Neuronal stem cell (in vitro differentiated cells): Measurements from ENCODE around the gene GASK1B.

Source experiments
- DNase-seq: peaks from one replicate; pipeline ENCODE4 v3.0.0-alpha.2; 2013; ENCODE audit warnings: low spot score
- H2AFZ ChIP-seq: one replicate; pipeline ENCODE4 v1.6.1; 2013; ENCODE audit warnings: mild to moderate bottlenecking, low read length, inconsistent platforms
- H2AK5ac ChIP-seq: 2 replicates; pipeline ENCODE4 v1.6.1; 2013; ENCODE audit warnings: low read depth, mild to moderate bottlenecking, inconsistent platforms, low read length, moderate library complexity, mixed read lengths
- H2BK120ac ChIP-seq: 2 replicates; pipeline ENCODE4 v1.6.1; 2013; ENCODE audit warnings: low read depth, mild to moderate bottlenecking, inconsistent platforms, low read length, moderate library complexity, mixed read lengths
- H2BK12ac ChIP-seq: one replicate; pipeline ENCODE4 v1.6.1; 2013; ENCODE audit warnings: low read length, inconsistent platforms
- H2BK15ac ChIP-seq: 2 replicates; pipeline ENCODE4 v1.6.1; 2013; ENCODE audit warnings: mild to moderate bottlenecking, low read length, inconsistent platforms, mixed read lengths
- H2BK5ac ChIP-seq: one replicate; pipeline ENCODE4 v1.6.1; 2013; ENCODE audit warnings: inconsistent platforms, mild to moderate bottlenecking, low read length, moderate library complexity
- H3K14ac ChIP-seq: one replicate; pipeline ENCODE4 v1.6.1; 2013; ENCODE audit warnings: low read length, inconsistent platforms
- H3K18ac ChIP-seq: 2 replicates; pipeline ENCODE4 v1.6.1; 2013; ENCODE audit warnings: low read length, inconsistent platforms
- H3K23ac ChIP-seq: 2 replicates; pipeline ENCODE4 v1.6.1; 2013; ENCODE audit warnings: low read depth, mild to moderate bottlenecking, mixed read lengths, low read length, inconsistent platforms; ENCODE audit not compliant: poor library complexity
- H3K27ac ChIP-seq: replicated peaks from 3 replicates; pipeline ENCODE4 v1.5.1; 2013; ENCODE audit warnings: low read length, inconsistent platforms
- H3K27me3 ChIP-seq, 3 experiments: 2 replicates each; pipeline ENCODE4 v1.6.1; 2013; ENCODE audit warnings: low read length in 3 of 3, mild to moderate bottlenecking in 2 of 3, inconsistent platforms in 1 of 3, low read depth in 1 of 3, mixed read lengths in 1 of 3, moderate library complexity in 1 of 3; ENCODE audit not compliant: control insufficient read depth in 3 of 3, insufficient read depth in 3 of 3
- H3K36me3 ChIP-seq, 2 donors: replicated peaks in 1 of 2; 2 replicates each; pipeline ENCODE4 v1.6.1; 2013; ENCODE audit warnings: low read length in 2 of 2; ENCODE audit not compliant: control insufficient read depth in 2 of 2, insufficient read depth in 2 of 2
- H3K4ac ChIP-seq: 2 replicates; pipeline ENCODE4 v1.6.1; 2013; ENCODE audit warnings: inconsistent platforms, mild to moderate bottlenecking, low read length, moderate library complexity
- H3K4me1 ChIP-seq, 2 donors: 1 replicate in 1 of 2; 2 replicates in 1 of 2; pipeline ENCODE4 v1.6.1; 2013; ENCODE audit warnings: low read length in 2 of 2, low read depth in 1 of 2; ENCODE audit not compliant: control insufficient read depth in 2 of 2, insufficient read depth in 1 of 2
- H3K4me2 ChIP-seq: one replicate; pipeline ENCODE4 v1.6.1; 2013; ENCODE audit warnings: mild to moderate bottlenecking, low read length, inconsistent platforms; ENCODE audit not compliant: insufficient read depth, poor library complexity, severe bottlenecking
- H3K4me3 ChIP-seq, 2 donors: 2 replicates each; pipeline ENCODE4 v1.5.1; 2013; ENCODE audit warnings: low read length in 2 of 2, mild to moderate bottlenecking in 2 of 2, inconsistent platforms in 1 of 2, moderate library complexity in 1 of 2
- H3K79me1 ChIP-seq: one replicate; pipeline ENCODE4 v1.6.1; 2013; ENCODE audit warnings: low read depth, mild to moderate bottlenecking, inconsistent platforms, low read length, moderate library complexity
- H3K9ac ChIP-seq: one replicate; pipeline ENCODE4 v1.6.1; 2013; ENCODE audit warnings: mild to moderate bottlenecking, low read depth, low read length, inconsistent platforms; ENCODE audit not compliant: poor library complexity
- H3K9me3 ChIP-seq, 2 donors: replicated peaks in 1 of 2; 2 replicates each; pipeline versions ENCODE3 to v1.6.1; 2013; ENCODE audit warnings: low read length in 2 of 2, mild to moderate bottlenecking in 2 of 2, inconsistent platforms in 1 of 2, low read depth in 1 of 2, mixed read lengths in 1 of 2, moderate library complexity in 1 of 2; ENCODE audit not compliant: control insufficient read depth in 2 of 2, insufficient read depth in 1 of 2
- H4K8ac ChIP-seq: one replicate; pipeline ENCODE4 v1.6.1; 2013; ENCODE audit warnings: low read depth, mild to moderate bottlenecking, inconsistent platforms, low read length, moderate library complexity
- H4K91ac ChIP-seq: one replicate; pipeline ENCODE4 v1.6.1; 2013; ENCODE audit warnings: low read length, low read depth, mild to moderate bottlenecking, inconsistent platforms; ENCODE audit not compliant: poor library complexity
- WGBS, 2 donors: extraction: QIAGEN DNeasy Blood & Tissue Kit; methylation state at CpG; one replicate each; pipeline ENCODE4 v1.1.7; 2013; ENCODE audit warnings: missing lambda C conversion rate in 2 of 2, mixed read lengths in 1 of 2; ENCODE audit not compliant: insufficient read length in 2 of 2, insufficient replicate concordance in 1 of 2; ENCODE audit errors: extremely low coverage in 2 of 2; 5-methylcytosine and 5-hydroxymethylcytosine counted together

Gene GASK1B

DNA sequence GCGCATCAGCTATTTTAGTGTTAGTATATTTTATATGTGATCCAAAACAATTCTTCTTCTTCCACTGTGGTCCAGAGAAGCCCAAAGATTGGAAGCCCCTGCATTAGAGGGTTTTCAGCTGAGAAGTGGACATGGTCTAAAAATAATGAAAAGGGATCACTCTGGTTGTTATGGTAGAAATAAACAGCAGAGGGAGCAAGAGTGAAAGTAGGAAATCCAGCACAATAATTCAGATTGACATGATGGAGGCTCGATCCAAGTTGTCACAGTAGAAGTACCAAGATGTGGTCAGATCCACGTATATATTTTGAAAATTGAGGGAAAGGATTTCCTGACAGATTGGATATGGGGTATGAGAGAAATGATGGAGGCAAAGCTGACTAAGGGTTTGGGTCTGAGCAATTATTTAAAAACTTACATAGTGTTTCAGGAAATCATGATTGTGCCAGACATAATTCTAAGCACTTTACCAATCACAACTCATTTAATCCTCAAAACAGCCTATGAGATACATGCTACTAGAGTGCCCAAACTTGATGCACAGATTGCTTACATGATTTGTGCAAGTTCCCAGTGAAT is 20.4 kb upstream of the GASK1B start:
- no peak overlapping the region for H3K14ac ChIP-seq
- no peak overlapping the region for H2BK15ac ChIP-seq
- H3K9ac ChIP-seq, result no peak overlapping the region
- H4K91ac ChIP-seq, result no peak overlapping the region
- H3K79me1 ChIP-seq, result no peaks in the 10 kb centered on the region
- no peak overlapping the region for H3K4me2 ChIP-seq
- H4K8ac ChIP-seq, result no peak overlapping the region
- no peak overlapping the region for H2AFZ ChIP-seq
- H3K4ac ChIP-seq, result no peak overlapping the region
- H2BK5ac ChIP-seq, result no peak overlapping the region
- no peak overlapping the region for H3K18ac ChIP-seq
- no peak overlapping the region for H2AK5ac ChIP-seq
- H3K9me3 ChIP-seq, result no peaks in the 10 kb centered on the region
- no peak overlapping the region for H2BK120ac ChIP-seq
- no peak overlapping the region for H3K23ac ChIP-seq
- DNase-seq, result peak; percentile 32
- H3K4me3 ChIP-seq, result no peak overlapping the region
- no peaks in the 10 kb centered on the region for H3K4me1 ChIP-seq
- H3K27me3 ChIP-seq, result no peaks in the 10 kb centered on the region
- no peak overlapping the region for H2BK12ac ChIP-seq
- no peak overlapping the region for H3K27ac ChIP-seq
- H3K36me3 ChIP-seq, result no peaks in the 10 kb centered on the region
- no CpG with 5 or more reads among the region's 3 CpGs for WGBS, 2 donors

DNA sequence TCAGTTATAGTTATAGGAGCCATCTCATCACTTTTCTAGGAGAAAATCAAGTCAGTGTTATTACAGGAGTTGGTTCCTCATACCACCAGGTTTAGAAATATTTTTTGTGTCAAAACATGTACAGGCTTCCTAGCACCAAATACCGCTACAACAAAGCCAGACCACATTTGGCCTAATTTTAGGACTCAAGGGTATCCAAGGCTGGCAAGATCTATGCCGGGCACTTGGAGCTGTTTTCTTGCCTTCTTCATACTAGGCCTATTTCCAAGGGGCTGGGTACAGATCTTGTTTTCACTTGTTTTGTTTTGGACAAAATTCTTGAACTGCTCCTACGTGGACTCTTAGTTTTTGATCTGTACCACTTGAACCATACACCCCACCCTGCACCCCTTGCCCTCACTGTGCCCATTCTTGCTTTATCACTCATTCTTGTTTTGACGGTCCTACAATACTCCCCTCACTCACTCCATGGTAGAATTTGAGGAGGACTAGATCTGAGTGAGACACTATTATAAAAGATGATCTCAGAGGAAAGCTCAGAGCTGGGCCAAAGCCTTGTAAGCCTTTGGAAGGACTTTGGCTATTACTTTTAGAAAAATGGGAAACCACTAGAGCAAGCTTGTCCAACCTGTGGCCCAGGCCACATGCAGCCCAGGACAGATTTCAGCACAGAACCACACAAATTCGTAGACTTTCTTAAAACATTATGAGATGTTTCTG is 19.8 kb upstream of the GASK1B start:
- Histone ChIP-seq H2BK5ac (no peak overlapping the region), H3K27me3 (no peaks in the 10 kb centered on the region), H3K18ac (no peak overlapping the region), H2AFZ (no peak overlapping the region), H2BK15ac (no peak overlapping the region), H4K8ac (no peak overlapping the region), H3K79me1 (no peaks in the 10 kb centered on the region), H3K4ac (no peak overlapping the region), H3K23ac (no peak overlapping the region), H4K91ac (no peak overlapping the region), H2AK5ac (no peak overlapping the region), H3K27ac (no peak overlapping the region), H3K36me3 (no peaks in the 10 kb centered on the region), H3K4me3 (no peak overlapping the region), H2BK120ac (no peak overlapping the region), H3K4me2 (no peak overlapping the region), H3K9ac (no peak overlapping the region), H3K14ac (no peak overlapping the region), H2BK12ac (no peak overlapping the region), H3K4me1 (no peaks in the 10 kb centered on the region), H3K9me3 (no peaks in the 10 kb centered on the region)
- no CpG with 5 or more reads among the region's 5 CpGs for WGBS, 2 donors
- DNase-seq, result no peak

DNA sequence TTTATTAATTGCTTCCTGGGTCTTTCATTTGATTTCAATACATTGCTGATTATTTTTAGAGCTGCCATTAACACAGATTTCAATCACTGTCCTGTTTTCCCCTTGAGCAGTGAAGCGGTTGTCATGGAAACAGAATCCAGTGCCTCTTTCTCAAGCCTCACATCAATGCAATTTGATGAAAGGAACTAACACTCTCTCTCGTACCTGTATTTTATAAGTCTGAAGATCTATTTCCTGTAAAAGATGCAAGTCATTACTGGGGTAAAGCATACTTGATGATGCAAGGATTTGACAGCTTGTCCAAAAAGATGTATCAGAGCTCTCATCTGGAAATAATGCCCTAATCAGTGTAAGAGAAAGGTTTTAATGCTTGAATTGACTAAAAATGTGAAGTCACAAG is 17.9 kb upstream of the GASK1B start:
- WGBS, 2 donors, result no CpG with 5 or more reads among the region's 2 CpGs
- Histone ChIP-seq H3K4me3 (no peak overlapping the region), H2AK5ac (no peak overlapping the region)

DNA sequence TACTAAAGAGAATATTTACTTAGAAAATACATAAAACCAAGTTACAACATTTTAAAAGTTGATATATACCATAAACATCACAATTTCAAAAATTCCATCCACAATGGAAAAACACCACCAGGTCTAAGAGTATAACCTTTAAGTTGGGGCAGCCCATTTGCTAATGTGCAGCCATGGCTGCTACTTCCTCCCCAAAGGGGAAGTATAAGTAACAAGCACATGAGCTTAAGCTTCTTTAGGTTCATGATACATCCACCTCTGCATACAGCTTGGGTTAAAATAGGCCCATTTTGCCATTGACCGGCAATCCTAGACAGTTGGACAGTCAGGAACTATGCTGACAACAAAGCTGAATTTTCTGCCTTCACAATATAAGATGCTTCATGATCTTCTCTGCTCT is 16.6 kb upstream of the GASK1B start:
- Histone ChIP-seq H4K91ac (no peak overlapping the region), H4K8ac (no peak overlapping the region), H2BK120ac (no peak overlapping the region), H3K9me3 (no peaks in the 10 kb centered on the region), H2AK5ac (no peak overlapping the region), H3K4me2 (no peak overlapping the region), H2BK5ac (no peak overlapping the region), H3K4me1 (no peaks in the 10 kb centered on the region), H3K27ac (no peak overlapping the region), H3K79me1 (no peaks in the 10 kb centered on the region), H3K14ac (no peak overlapping the region), H3K36me3 (no peaks in the 10 kb centered on the region), H2BK15ac (no peak overlapping the region), H3K18ac (no peak overlapping the region), H3K4ac (no peak overlapping the region), H3K27me3 (no peaks in the 10 kb centered on the region), H2AFZ (no peak overlapping the region), H3K23ac (no peak overlapping the region), H3K4me3 (no peak overlapping the region), H3K9ac (no peak overlapping the region), H2BK12ac (no peak overlapping the region)
- DNase-seq, result no peak
- no CpG with 5 or more reads among the region's 1 CpG for WGBS, 2 donors

More for the DNA sequence above, 17.9 kb upstream of the GASK1B start:
- Histone ChIP-seq H4K8ac (no peak overlapping the region), H3K27ac (no peak overlapping the region), H3K23ac (no peak overlapping the region), H3K79me1 (no peaks in the 10 kb centered on the region), H2BK5ac (no peak overlapping the region), H3K27me3 (no peaks in the 10 kb centered on the region), H3K4me2 (no peak overlapping the region), H3K36me3 (no peaks in the 10 kb centered on the region), H2BK120ac (no peak overlapping the region), H3K14ac (no peak overlapping the region), H2BK15ac (no peak overlapping the region), H3K18ac (no peak overlapping the region), H2AFZ (no peak overlapping the region), H4K91ac (no peak overlapping the region), H3K4me1 (no peaks in the 10 kb centered on the region), H2BK12ac (no peak overlapping the region), H3K9ac (no peak overlapping the region), H3K9me3 (no peaks in the 10 kb centered on the region), H3K4ac (no peak overlapping the region)
- no peak for DNase-seq
